ENCODE data around the gene PPFIBP1.
"Not testable (repeated sequence)": the region's sequence is repeated elsewhere in the genome, so short reads cannot be mapped to it uniquely, and the experiment has no call there.

Gene PPFIBP1

GRCh38 chr12:27733052-27733656 is 209.1 kb downstream of the PPFIBP1 start:
- no peak overlapping the region for H3K4me3 ChIP-seq (replicated peaks; ENCODE audit: low read depth, low read length)
- TF ChIP-seq, protein P1, sequence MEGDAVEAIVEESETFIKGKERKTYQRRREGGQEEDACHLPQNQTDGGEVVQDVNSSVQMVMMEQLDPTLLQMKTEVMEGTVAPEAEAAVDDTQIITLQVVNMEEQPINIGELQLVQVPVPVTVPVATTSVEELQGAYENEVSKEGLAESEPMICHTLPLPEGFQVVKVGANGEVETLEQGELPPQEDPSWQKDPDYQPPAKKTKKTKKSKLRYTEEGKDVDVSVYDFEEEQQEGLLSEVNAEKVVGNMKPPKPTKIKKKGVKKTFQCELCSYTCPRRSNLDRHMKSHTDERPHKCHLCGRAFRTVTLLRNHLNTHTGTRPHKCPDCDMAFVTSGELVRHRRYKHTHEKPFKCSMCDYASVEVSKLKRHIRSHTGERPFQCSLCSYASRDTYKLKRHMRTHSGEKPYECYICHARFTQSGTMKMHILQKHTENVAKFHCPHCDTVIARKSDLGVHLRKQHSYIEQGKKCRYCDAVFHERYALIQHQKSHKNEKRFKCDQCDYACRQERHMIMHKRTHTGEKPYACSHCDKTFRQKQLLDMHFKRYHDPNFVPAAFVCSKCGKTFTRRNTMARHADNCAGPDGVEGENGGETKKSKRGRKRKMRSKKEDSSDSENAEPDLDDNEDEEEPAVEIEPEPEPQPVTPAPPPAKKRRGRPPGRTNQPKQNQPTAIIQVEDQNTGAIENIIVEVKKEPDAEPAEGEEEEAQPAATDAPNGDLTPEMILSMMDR (IDR thresholded peaks at IDR 0.05; ENCODE audit: low read depth, low read length, missing control alignments), result peak; percentile 70
- DNase-seq (ENCODE audit: extremely low read depth, low read depth), result no peak

GRCh38 chr12:27733791-27734190 is 209.8 kb downstream of the PPFIBP1 start:
- DNase-seq (ENCODE audit: extremely low read depth, low read depth), result no peak
- TF ChIP-seq, protein P1 (IDR thresholded peaks at IDR 0.05; ENCODE audit: low read depth, low read length, missing control alignments), result no peak

GRCh38 chr12:27734321-27734720 is 210.3 kb downstream of the PPFIBP1 start:
- DNase-seq (ENCODE audit: extremely low read depth, low read depth); H3K4me3 ChIP-seq (replicated peaks; ENCODE audit: low read depth, low read length): not testable (repeated sequence)

More at GRCh38 chr12:27733791-27734190, 209.8 kb downstream of the PPFIBP1 start:
- no peak overlapping the region for H3K4me3 ChIP-seq (replicated peaks; ENCODE audit: low read depth, low read length)

- no peak for DNase-seq (ENCODE audit: extremely low read depth, low read depth)
- TF ChIP-seq, protein P1 (IDR thresholded peaks at IDR 0.05; ENCODE audit: low read depth, low read length, missing control alignments), result no peak
- H3K4me3 ChIP-seq (replicated peaks; ENCODE audit: low read depth, low read length), result no peak overlapping the region
Observed at GRCh38 chr12:27743601-27744000, 219.6 kb downstream of the PPFIBP1 start.

Data from HFF-Myc (cell line).